Lower leg skin (tissue), 3 donors: ENCODE measurements around the gene ST7.

ENCODE experiments used
- CTCF ChIP-seq, 3 donors: fragments of 450-650 bp; IDR thresholded peaks; one replicate each; pipeline ENCODE4 v1.5.1; 2016; ENCODE audit warnings: antibody characterized with exemption in 3 of 3, mild to moderate bottlenecking in 3 of 3, moderate library complexity in 2 of 3
- POLR2A ChIP-seq, 2 donors: fragments of 450-650 bp; IDR thresholded peaks; one replicate each; pipeline ENCODE4 v1.6.1; 2016 to 2017; ENCODE audit warnings: antibody characterized with exemption in 2 of 2, mild to moderate bottlenecking in 1 of 2, moderate library complexity in 1 of 2

GRCh38 chr7:117085769-117086463 is 132.6 kb downstream of the ST7 start:
- TF ChIP-seq CTCF (IDR thresholded peaks at IDR 0.05) (no peak), POLR2A (IDR thresholded peaks at IDR 0.05) (no peak)
